Mesenchymal stem cell (in vitro differentiated cells and primary cell): ENCODE measurements around the gene RAB12.

Source experiments
- DNase-seq: peaks from one replicate; pipeline ENCODE4 v3.0.0-alpha.2; 2013
- H2AFZ ChIP-seq: one replicate; pipeline ENCODE4 v1.6.1; 2013; ENCODE audit warnings: low read depth, mild to moderate bottlenecking, control low read depth, inconsistent platforms, low read length, moderate library complexity
- H2AK5ac ChIP-seq: 2 replicates; pipeline ENCODE4 v1.6.1; 2013; ENCODE audit warnings: low read length, moderate library complexity, mild to moderate bottlenecking, inconsistent platforms; ENCODE audit not compliant: severe bottlenecking
- H2BK120ac ChIP-seq: one replicate; pipeline ENCODE4 v1.6.1; 2013; ENCODE audit warnings: low read depth, mild to moderate bottlenecking, inconsistent platforms, low read length, moderate library complexity
- H2BK12ac ChIP-seq, 2 experiments: one replicate each; pipeline ENCODE4 v1.6.1; 2013; ENCODE audit warnings: inconsistent platforms in 2 of 2, low read length in 2 of 2, mild to moderate bottlenecking in 2 of 2, moderate library complexity in 2 of 2, control low read depth in 1 of 2
- H2BK15ac ChIP-seq: one replicate; pipeline ENCODE4 v1.6.1; 2013; ENCODE audit warnings: mild to moderate bottlenecking, low read depth, inconsistent platforms; ENCODE audit not compliant: poor library complexity, severe bottlenecking
- H2BK5ac ChIP-seq: 2 replicates; pipeline ENCODE4 v1.6.1; 2013; ENCODE audit warnings: low read depth, mild to moderate bottlenecking, low read length, control low read depth, inconsistent platforms; ENCODE audit not compliant: poor library complexity, severe bottlenecking
- H3K14ac ChIP-seq, 2 experiments: one replicate each; pipeline ENCODE4 v1.6.1; 2013; ENCODE audit warnings: inconsistent platforms in 2 of 2, low read length in 2 of 2, control low read depth in 1 of 2, mild to moderate bottlenecking in 1 of 2, moderate library complexity in 1 of 2
- H3K18ac ChIP-seq, 2 experiments: one replicate each; pipeline ENCODE4 v1.6.1; 2013; ENCODE audit warnings: inconsistent platforms in 2 of 2, low read length in 2 of 2, control low read depth in 1 of 2, low read depth in 1 of 2, mild to moderate bottlenecking in 1 of 2
- H3K23ac ChIP-seq, 2 experiments: one replicate each; pipeline ENCODE4 v1.6.1; 2013; ENCODE audit warnings: inconsistent platforms in 2 of 2, low read length in 2 of 2, mild to moderate bottlenecking in 2 of 2, moderate library complexity in 2 of 2, control low read depth in 1 of 2
- H3K27ac ChIP-seq: 2 replicates; pipeline ENCODE4 v1.5.1; 2013; ENCODE audit warnings: mild to moderate bottlenecking, moderate library complexity, low read length, control low read depth, inconsistent platforms; ENCODE audit not compliant: poor library complexity, severe bottlenecking
- H3K27me3 ChIP-seq, 2 experiments: 2 replicates each; pipeline versions ENCODE4 v1.6.1 to v1.7.0; 2013; ENCODE audit warnings: low read length in 2 of 2, mild to moderate bottlenecking in 2 of 2, moderate library complexity in 2 of 2, control low read depth in 1 of 2, inconsistent platforms in 1 of 2; ENCODE audit not compliant: control insufficient read depth in 1 of 2, insufficient read depth in 1 of 2
- H3K36me3 ChIP-seq, 2 experiments: 2 replicates each; pipeline versions ENCODE4 v1.6.1 to v1.7.0; 2013; ENCODE audit warnings: low read length in 2 of 2, control low read depth in 1 of 2, inconsistent platforms in 1 of 2, low read depth in 1 of 2, mild to moderate bottlenecking in 1 of 2; ENCODE audit not compliant: insufficient read depth in 2 of 2, control insufficient read depth in 1 of 2
- H3K4ac ChIP-seq, 2 experiments: one replicate each; pipeline ENCODE4 v1.6.1; 2013; ENCODE audit warnings: inconsistent platforms in 2 of 2, low read length in 2 of 2, mild to moderate bottlenecking in 2 of 2, moderate library complexity in 2 of 2, control low read depth in 1 of 2, low read depth in 1 of 2
- H3K4me1 ChIP-seq: 2 replicates; pipeline ENCODE4 v1.6.1; 2013; ENCODE audit warnings: low read depth, low read length, control low read depth; ENCODE audit not compliant: control insufficient read depth, insufficient read depth
- H3K4me2 ChIP-seq: 2 replicates; pipeline ENCODE4 v1.6.1; 2013; ENCODE audit warnings: low read length, mild to moderate bottlenecking, inconsistent platforms; ENCODE audit not compliant: poor library complexity, severe bottlenecking
- H3K4me3 ChIP-seq, 2 experiments: 2 replicates each; pipeline versions ENCODE4 v1.5.1 to v1.7.0; 2013; ENCODE audit warnings: low read length in 2 of 2, mild to moderate bottlenecking in 2 of 2, control low read depth in 1 of 2, low read depth in 1 of 2; ENCODE audit not compliant: insufficient read depth in 1 of 2
- H3K79me1 ChIP-seq: replicated peaks from 2 replicates; pipeline ENCODE4 v1.6.1; 2013; ENCODE audit warnings: mild to moderate bottlenecking, control low read depth, low read length, inconsistent platforms; ENCODE audit not compliant: poor library complexity, severe bottlenecking
- H3K9ac ChIP-seq: 2 replicates; pipeline ENCODE4 v1.7.0; 2013; ENCODE audit warnings: mild to moderate bottlenecking, low read length, moderate library complexity
- H3K9me3 ChIP-seq: 2 replicates; pipeline ENCODE4 v1.7.0; 2013; ENCODE audit warnings: mild to moderate bottlenecking, low read length; ENCODE audit not compliant: control insufficient read depth
- H4K8ac ChIP-seq: one replicate; pipeline ENCODE4 v1.6.1; 2013; ENCODE audit warnings: inconsistent platforms, mild to moderate bottlenecking, low read length, moderate library complexity
- H4K91ac ChIP-seq: one replicate; pipeline ENCODE4 v1.6.1; 2013; ENCODE audit warnings: mild to moderate bottlenecking, low read length, inconsistent platforms
- WGBS: methylation state at CpG from one replicate; pipeline ENCODE4 v1.1.7; 2013; ENCODE audit warnings: mixed read lengths; 5-methylcytosine and 5-hydroxymethylcytosine counted together

RAB12 gene

DNA sequence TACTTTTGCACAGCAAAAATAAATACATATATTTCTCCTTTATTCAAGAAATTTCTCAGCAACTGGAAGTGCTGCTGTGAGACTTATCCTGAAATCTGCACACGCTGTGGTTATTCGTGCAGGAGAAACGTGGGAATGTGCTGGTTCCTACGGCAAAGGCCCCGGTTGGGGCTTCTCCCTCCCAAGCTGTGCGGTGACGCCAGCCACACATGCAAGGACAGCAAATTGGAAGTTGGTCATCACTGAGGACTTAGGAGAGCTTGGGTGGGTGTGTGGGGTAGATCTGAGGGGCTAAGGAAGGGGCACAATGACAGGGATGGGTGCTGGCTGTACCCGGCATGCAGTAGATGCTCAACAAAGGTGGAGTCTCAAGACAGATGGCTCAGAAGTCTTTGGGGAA is 79.6 kb downstream of the RAB12 start:
- no peak overlapping the region for H2AK5ac ChIP-seq
- WGBS, result 95% methylated on average over 8 of the region's 8 CpGs
- H2BK120ac ChIP-seq, result no peak overlapping the region

More for the DNA sequence above, 79.6 kb downstream of the RAB12 start:
- Histone ChIP-seq H4K91ac (no peak overlapping the region), H2BK15ac (no peak overlapping the region), H3K4me1 (peaks cover 3% of the 10 kb centered on the region), H3K27ac (no peak overlapping the region), H2AFZ (no peak overlapping the region), H3K79me1 (no peaks in the 10 kb centered on the region), H2BK5ac (no peak overlapping the region), H3K18ac (no peak overlapping the region), H3K14ac (no peak overlapping the region), H3K9ac (no peak overlapping the region), H3K36me3 (no peaks in the 10 kb centered on the region), H3K4ac (peak overlapping the region in 1 of 2 experiments; percentile 6), H3K9me3 (no peaks in the 10 kb centered on the region), H2BK12ac (peak overlapping the region in 1 of 2 experiments; percentile 91), H3K23ac (no peak overlapping the region), H3K27me3 (no peaks in the 10 kb centered on the region), H4K8ac (peak overlapping the region; percentile 49), H3K4me3 (no peak overlapping the region), H3K4me2 (no peak overlapping the region)
- DNase-seq, result no peak
